H9 (cell line): ENCODE data around the gene KCNMB2. TPM values are rescaled to one million over a fixed set of nuclear protein-coding genes. Genes with fewer than 3 reads are reported as not detected.

Source experiments
- DNase-seq: peaks from one replicate; pipeline ENCODE4 v3.0.0-alpha.2; 2017
- H2AFZ ChIP-seq: one replicate; pipeline ENCODE4 v1.6.1; 2013; ENCODE audit warnings: mild to moderate bottlenecking, low read length, control low read depth, moderate library complexity
- H2AK5ac ChIP-seq: 2 replicates; pipeline ENCODE4 v1.6.1; 2013; ENCODE audit warnings: low read length, control low read depth, mixed read lengths; ENCODE audit not compliant: insufficient read length
- H2BK120ac ChIP-seq: one replicate; pipeline ENCODE4 v1.6.1; 2013; ENCODE audit warnings: low read depth, mild to moderate bottlenecking, low read length, control low read depth, inconsistent platforms; ENCODE audit not compliant: poor library complexity, severe bottlenecking
- H2BK12ac ChIP-seq: 2 replicates; pipeline ENCODE4 v1.6.1; 2013; ENCODE audit warnings: low read length, control low read depth, mixed read lengths, low read depth; ENCODE audit not compliant: insufficient read length
- H2BK15ac ChIP-seq: 2 replicates; pipeline ENCODE4 v1.6.1; 2013; ENCODE audit warnings: low read depth, low read length, control low read depth
- H2BK20ac ChIP-seq: one replicate; pipeline ENCODE4 v1.6.1; 2013; ENCODE audit warnings: low read depth, mild to moderate bottlenecking, low read length, control low read depth, inconsistent platforms; ENCODE audit not compliant: poor library complexity, severe bottlenecking
- H2BK5ac ChIP-seq: 2 replicates; pipeline ENCODE4 v1.6.1; 2013; ENCODE audit warnings: low read length, control low read depth, mixed read lengths; ENCODE audit not compliant: insufficient read length
- H3K14ac ChIP-seq: 2 replicates; pipeline ENCODE4 v1.6.1; 2013; ENCODE audit warnings: low read length, control low read depth; ENCODE audit not compliant: insufficient read depth
- H3K18ac ChIP-seq: 2 replicates; pipeline ENCODE4 v1.6.1; 2013; ENCODE audit warnings: low read depth, mild to moderate bottlenecking, mixed read lengths, low read length, control low read depth; ENCODE audit not compliant: insufficient read length
- H3K23ac ChIP-seq: 2 replicates; pipeline ENCODE4 v1.6.1; 2013; ENCODE audit warnings: low read length, control low read depth, mixed read lengths, low read depth; ENCODE audit not compliant: insufficient read length
- H3K23me2 ChIP-seq: 2 replicates; pipeline ENCODE4 v1.6.1; 2013; ENCODE audit warnings: low read depth, mild to moderate bottlenecking, mixed read lengths, low read length, control low read depth; ENCODE audit not compliant: insufficient read length, poor library complexity, severe bottlenecking
- H3K27ac ChIP-seq: 2 replicates; pipeline ENCODE4 v1.5.1; 2013; ENCODE audit warnings: low read length, control low read depth, mixed read lengths, low read depth; ENCODE audit not compliant: insufficient read length
- H3K27me3 ChIP-seq: 2 replicates; pipeline ENCODE4 v1.6.1; 2013; ENCODE audit warnings: low read length, control low read depth, inconsistent platforms; ENCODE audit not compliant: insufficient read depth
- H3K4ac ChIP-seq: 2 replicates; pipeline ENCODE4 v1.6.1; 2013; ENCODE audit warnings: low read depth, mild to moderate bottlenecking, control low read depth, inconsistent platforms, low read length, moderate library complexity
- H3K4me1 ChIP-seq: 2 replicates; pipeline ENCODE4 v1.6.1; 2013; ENCODE audit warnings: low read length, control low read depth, inconsistent platforms; ENCODE audit not compliant: insufficient read depth
- H3K4me2 ChIP-seq: 2 replicates; pipeline ENCODE4 v1.6.1; 2013; ENCODE audit warnings: low read length, control low read depth, mixed read lengths; ENCODE audit not compliant: insufficient read length, insufficient read depth
- H3K56ac ChIP-seq: 2 replicates; pipeline ENCODE4 v1.6.1; 2013; ENCODE audit warnings: low read depth, mild to moderate bottlenecking, mixed read lengths, low read length, control low read depth; ENCODE audit not compliant: insufficient read length
- H3K79me1 ChIP-seq: 2 replicates; pipeline ENCODE4 v1.6.1; 2013; ENCODE audit warnings: low read depth, mild to moderate bottlenecking, moderate library complexity, low read length, control low read depth, inconsistent platforms; ENCODE audit not compliant: insufficient read depth, poor library complexity, severe bottlenecking
- H3K79me2 ChIP-seq: 2 replicates; pipeline ENCODE4 v1.6.1; 2013; ENCODE audit warnings: low read length, control low read depth, inconsistent platforms; ENCODE audit not compliant: insufficient read depth
- H3K9ac ChIP-seq: 2 replicates; pipeline ENCODE4 v1.6.1; 2013; ENCODE audit warnings: low read length, control low read depth, mixed read lengths; ENCODE audit not compliant: insufficient read length; ENCODE audit errors: extremely low read depth
- H3K9me3 ChIP-seq: one replicate; pipeline ENCODE4 v1.6.1; 2013; ENCODE audit warnings: low read depth, low read length, inconsistent platforms; ENCODE audit not compliant: control insufficient read depth
- H3T11ph ChIP-seq: one replicate; pipeline ENCODE4 v1.6.1; 2013; ENCODE audit warnings: mild to moderate bottlenecking, low read length, control low read depth, inconsistent platforms
- H4K20me1 ChIP-seq: one replicate; pipeline ENCODE4 v1.6.1; 2013; ENCODE audit not compliant: control insufficient read depth, insufficient read length, insufficient read depth
- H4K5ac ChIP-seq: 2 replicates; pipeline ENCODE4 v1.6.1; 2013; ENCODE audit warnings: low read depth, mild to moderate bottlenecking, mixed read lengths, low read length, control low read depth; ENCODE audit not compliant: insufficient read length
- H4K8ac ChIP-seq: replicated peaks from 2 replicates; pipeline ENCODE4 v1.6.1; 2013; ENCODE audit warnings: low read length, control low read depth, mixed read lengths, low read depth; ENCODE audit not compliant: insufficient read length
- H4K91ac ChIP-seq: 2 replicates; pipeline ENCODE4 v1.6.1; 2013; ENCODE audit warnings: low read depth, mild to moderate bottlenecking, moderate library complexity, mixed read lengths, low read length, control low read depth; ENCODE audit not compliant: insufficient read length
- H3K27ac Mint-ChIP-seq, 3 experiments: 2 replicates in 2 of 3; 3 replicates in 1 of 3; pipeline ENCODE4 v1.8.0; 2020 to 2021; ENCODE audit warnings: mixed read lengths in 3 of 3, mild to moderate bottlenecking in 1 of 3, moderate library complexity in 1 of 3
- H3K27me3 Mint-ChIP-seq: 2 replicates; pipeline ENCODE4 v1.8.0; 2021; ENCODE audit warnings: low read depth, mild to moderate bottlenecking, moderate library complexity, mixed read lengths
- H3K36me3 Mint-ChIP-seq, 3 experiments: 2 replicates in 2 of 3; 3 replicates in 1 of 3; pipeline ENCODE4 v1.8.0; 2020 to 2021; ENCODE audit warnings: low read depth in 3 of 3, mixed read lengths in 3 of 3; ENCODE audit not compliant: insufficient read depth in 1 of 3
- H3K4me1 Mint-ChIP-seq, 2 experiments: 2 replicates each; pipeline ENCODE4 v1.8.0; 2020; ENCODE audit warnings: mixed read lengths in 2 of 2
- H3K4me3 Mint-ChIP-seq, 2 experiments: 2 replicates in 1 of 2; 3 replicates in 1 of 2; pipeline ENCODE4 v1.8.0; 2020 to 2021; ENCODE audit warnings: mild to moderate bottlenecking in 2 of 2, mixed read lengths in 2 of 2, moderate library complexity in 1 of 2
- H3K9me3 Mint-ChIP-seq, 2 experiments: 2 replicates in 1 of 2; 3 replicates in 1 of 2; pipeline ENCODE4 v1.8.0; 2020; ENCODE audit warnings: mild to moderate bottlenecking in 2 of 2, mixed read lengths in 2 of 2, moderate library complexity in 1 of 2
- CTCF ChIP-seq: fragments of 200-600 bp; sonication (generic); conservative IDR thresholded peaks from 3 replicates; pipeline ENCODE4 v1.8.0; 2021; ENCODE audit warnings: antibody characterized with exemption, mild to moderate bottlenecking
- WGBS: extraction: QIAGEN DNeasy Blood & Tissue Kit; methylation state at CpG from one replicate; pipeline ENCODE4 v1.1.7; 2013; ENCODE audit warnings: missing lambda C conversion rate, low lambda C conversion rate, mixed read lengths; ENCODE audit not compliant: insufficient read length; ENCODE audit errors: extremely low coverage; 5-methylcytosine and 5-hydroxymethylcytosine counted together
- total RNA-seq: library from RNA; stranded (reverse); gene quantifications from 2 replicates; pipeline ENCODE4 v1.2.1, GENCODE V29; 2021

KCNMB2 gene
- total RNA-seq, 1 experiment from 2014 or later, result not detected

DNA sequence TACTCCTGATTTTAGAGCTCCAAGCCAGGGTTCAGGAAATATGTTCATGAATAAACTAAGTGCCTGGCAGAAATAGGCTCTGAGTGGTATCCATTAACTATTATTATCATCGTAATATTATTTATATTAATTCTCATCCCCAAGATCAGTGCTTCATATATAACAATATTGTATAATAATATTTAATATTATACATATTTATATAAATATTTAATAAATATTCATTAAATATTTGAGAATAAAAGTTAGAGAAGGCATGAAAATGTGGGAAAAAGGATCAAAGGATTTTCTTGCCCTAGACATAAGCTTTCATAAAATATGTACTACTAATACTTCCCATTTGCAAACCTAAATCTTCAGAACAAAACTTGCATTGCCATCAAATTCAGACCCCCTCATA, 338.9 kb downstream of the KCNMB2 start:
- Histone ChIP-seq H3K9me3 (no peaks in the 10 kb centered on the region), H3T11ph (no peak overlapping the region), H3K56ac (no peak overlapping the region), H4K5ac (no peak overlapping the region), H3K18ac (no peak overlapping the region), H2BK120ac (no peak overlapping the region), H3K4me1 (no peaks in the 10 kb centered on the region; the same call in 1 of the 2 replicates), H3K79me1 (no peaks in the 10 kb centered on the region), H3K9ac (no peak overlapping the region), H3K23ac (no peak overlapping the region), H3K23me2 (no peaks in the 10 kb centered on the region), H3K79me2 (no peaks in the 10 kb centered on the region), H3K4me2 (no peak overlapping the region), H3K27ac (no peak overlapping the region), H2AK5ac (no peak overlapping the region), H4K20me1 (no peaks in the 10 kb centered on the region), H2BK12ac (no peak overlapping the region), H4K91ac (no peak overlapping the region), H2BK15ac (no peak overlapping the region), H2BK20ac (no peak overlapping the region), H2BK5ac (no peak overlapping the region), H2AFZ (no peak overlapping the region), H4K8ac (no peak overlapping the region), H3K4ac (no peak overlapping the region), H3K27me3 (no peaks in the 10 kb centered on the region), H3K14ac (no peak overlapping the region)
- no CpG with 5 or more reads among the region's 1 CpG for WGBS
- peaks cover 15 to 16% of the 10 kb centered on the region in 2 experiments for H3K4me1 Mint-ChIP-seq
- no peak for DNase-seq
- no peaks in the 10 kb centered on the region; a peak in 1 of 7 replicates for H3K36me3 Mint-ChIP-seq
- no peak overlapping the region for H3K27ac Mint-ChIP-seq
- H3K4me3 Mint-ChIP-seq, result no peak overlapping the region
- no peaks in the 10 kb centered on the region for H3K27me3 Mint-ChIP-seq
- H3K9me3 Mint-ChIP-seq, result no peaks in the 10 kb centered on the region
- no peak for TF ChIP-seq CTCF
